Activated naive CD4-positive, alpha-beta T cell treated with anti-CD3 and anti-CD28 coated beads, Interleukin-2, amount 50 U/mL, for 72 hours (primary cell): ENCODE results near the gene DMXL1. TPM values are rescaled to one million over a fixed set of nuclear protein-coding genes. Genes with fewer than 3 reads are reported as not detected.

ENCODE experiments used
- ATAC-seq, 2 donors: fragments of 150-1000 bp; cut with Tn5 transposase; 2 replicates each; pipeline ENCODE4 v1.10.0; 2021; ENCODE audit warnings: mild to moderate bottlenecking in 2 of 2, moderate library complexity in 2 of 2
- DNase-seq, 2 donors: peaks; one replicate each; pipeline ENCODE4 v3.0.0; 2021 to 2022; ENCODE audit warnings: low spot score in 2 of 2
- H3K27ac Mint-ChIP-seq, 2 donors: one replicate each; pipeline ENCODE4 v1.8.0; 2022; ENCODE audit warnings: mild to moderate bottlenecking in 2 of 2, mixed read lengths in 2 of 2
- H3K36me3 Mint-ChIP-seq, 2 donors: one replicate each; pipeline ENCODE4 v1.8.0; 2022; ENCODE audit warnings: mixed read lengths in 2 of 2
- H3K9me3 Mint-ChIP-seq, 2 donors: one replicate each; pipeline ENCODE4 v1.8.0; 2022; ENCODE audit warnings: mixed read lengths in 2 of 2
- total RNA-seq, 2 donors: library from RNA; stranded (reverse); gene quantifications; one replicate each; pipeline ENCODE4 v1.2.3, GENCODE V29; 2022

Gene DMXL1
- 10 to 100 TPM; 26.8 to 28.5 TPM for total RNA-seq

- Mint-ChIP-seq H3K36me3 (no peaks in the 10 kb centered on the region), H3K27ac (peak within 1 kb of the TSS; percentile 95 to 100), H3K9me3 (no peaks in the 10 kb centered on the region)
- peak; percentile 95 to 98 for DNase-seq
- ATAC-seq = peak; percentile 87
Observed at GRCh38 chr5:119070828-119071560, at the start of gene DMXL1. TSS of gene DMXL1 (plus strand) at chr5:119071087. CDS start at chr5:119071570, 483 bp downstream.

- no peak overlapping the region for H3K27ac Mint-ChIP-seq
- ATAC-seq (no peak), DNase-seq (no peak)
- H3K36me3 Mint-ChIP-seq = peaks cover 0 to 11% of the 10 kb centered on the region in 2 donors
- H3K9me3 Mint-ChIP-seq = peaks cover 5 to 6% of the 10 kb centered on the region in 2 donors
Observed at GRCh38 chr5:119021149-119021732, 49.6 kb upstream of the DMXL1 start.

- peak in 1 of 2 donors; percentile 59 for ATAC-seq
- Mint-ChIP-seq H3K36me3 (peaks cover 0 to 11% of the 10 kb centered on the region in 2 donors), H3K27ac (no peak overlapping the region), H3K9me3 (peaks cover 5 to 6% of the 10 kb centered on the region in 2 donors)
- DNase-seq = no peak
Observed at GRCh38 chr5:119022017-119022745, 48.7 kb upstream of the DMXL1 start.

GRCh38 chr5:119022773-119023172, 48.1 kb upstream of the DMXL1 start:
- H3K9me3 Mint-ChIP-seq = peaks cover 5 to 6% of the 10 kb centered on the region in 2 donors
- peaks cover 0 to 11% of the 10 kb centered on the region in 2 donors for H3K36me3 Mint-ChIP-seq
- ATAC-seq = no peak
- no peak overlapping the region for H3K27ac Mint-ChIP-seq
- DNase-seq = no peak

GRCh38 chr5:119028575-119028974, 42.3 kb upstream of the DMXL1 start:
- H3K36me3 Mint-ChIP-seq = peaks cover 0 to 11% of the 10 kb centered on the region in 2 donors
- no peak overlapping the region for H3K27ac Mint-ChIP-seq
- peaks cover 5 to 6% of the 10 kb centered on the region in 2 donors for H3K9me3 Mint-ChIP-seq
- DNase-seq (no peak), ATAC-seq (no peak)

GRCh38 chr5:119031011-119031886, 39.6 kb upstream of the DMXL1 start:
- H3K9me3 Mint-ChIP-seq = no peaks in the 10 kb centered on the region
- no peaks in the 10 kb centered on the region for H3K36me3 Mint-ChIP-seq
- H3K27ac Mint-ChIP-seq = peak overlapping the region; percentile 51 to 73
- no peak for DNase-seq
- ATAC-seq = peak; percentile 66 to 82

- Mint-ChIP-seq H3K36me3 (no peaks in the 10 kb centered on the region), H3K27ac (peak overlapping the region in 1 of 2 donors; percentile 73), H3K9me3 (no peaks in the 10 kb centered on the region)
- ATAC-seq (peak in 1 of 2 donors; percentile 43), DNase-seq (no peak)
Observed at GRCh38 chr5:119031905-119032304, 39.0 kb upstream of the DMXL1 start.

GRCh38 chr5:119032656-119033055, 38.2 kb upstream of the DMXL1 start:
- H3K27ac Mint-ChIP-seq = no peak overlapping the region
- ATAC-seq = no peak

GRCh38 chr5:119033135-119033534, 37.8 kb upstream of the DMXL1 start:
- DNase-seq (no peak), ATAC-seq (no peak)
- H3K27ac Mint-ChIP-seq = no peak overlapping the region
- no peaks in the 10 kb centered on the region for H3K36me3 Mint-ChIP-seq
- no peaks in the 10 kb centered on the region for H3K9me3 Mint-ChIP-seq

More at GRCh38 chr5:119032656-119033055, 38.2 kb upstream of the DMXL1 start:
- no peaks in the 10 kb centered on the region for H3K9me3 Mint-ChIP-seq
- no peaks in the 10 kb centered on the region for H3K36me3 Mint-ChIP-seq
- no peak for DNase-seq

- Mint-ChIP-seq H3K27ac (peak overlapping the region in 1 of 2 donors; percentile 12), H3K9me3 (no peaks in the 10 kb centered on the region), H3K36me3 (no peaks in the 10 kb centered on the region)
- ATAC-seq (peak; percentile 99), DNase-seq (no peak)
Observed at GRCh38 chr5:119036101-119036762, 34.7 kb upstream of the DMXL1 start.

GRCh38 chr5:119037496-119038215, 33.2 kb upstream of the DMXL1 start:
- no peak for ATAC-seq
- no peak overlapping the region for H3K27ac Mint-ChIP-seq
- H3K9me3 Mint-ChIP-seq = no peaks in the 10 kb centered on the region
- H3K36me3 Mint-ChIP-seq = no peaks in the 10 kb centered on the region
- DNase-seq = no peak

GRCh38 chr5:119048246-119048645, 22.6 kb upstream of the DMXL1 start:
- DNase-seq = no peak
- Mint-ChIP-seq H3K36me3 (no peaks in the 10 kb centered on the region), H3K27ac (no peak overlapping the region), H3K9me3 (no peaks in the 10 kb centered on the region)
- ATAC-seq = no peak

GRCh38 chr5:119049824-119050449, 20.9 kb upstream of the DMXL1 start:
- no peak overlapping the region for H3K27ac Mint-ChIP-seq
- no peak for ATAC-seq
- H3K9me3 Mint-ChIP-seq = no peaks in the 10 kb centered on the region
- H3K36me3 Mint-ChIP-seq = no peaks in the 10 kb centered on the region
- no peak for DNase-seq

GRCh38 chr5:119054101-119054500, 16.8 kb upstream of the DMXL1 start:
- Mint-ChIP-seq H3K27ac (no peak overlapping the region), H3K36me3 (no peaks in the 10 kb centered on the region), H3K9me3 (no peaks in the 10 kb centered on the region)
- ATAC-seq = no peak
- no peak for DNase-seq

GRCh38 chr5:119055294-119055693, 15.6 kb upstream of the DMXL1 start:
- Mint-ChIP-seq H3K27ac (no peak overlapping the region), H3K36me3 (no peaks in the 10 kb centered on the region), H3K9me3 (no peaks in the 10 kb centered on the region)
- DNase-seq (no peak), ATAC-seq (no peak)
